GM12872 (cell line): ENCODE measurements around the gene COL6A6.

Source experiments
- TF ChIP-seq, protein P1 (sequence below): IDR thresholded peaks from 3 replicates; pipeline ENCODE4 v1.5.1; 2011; ENCODE audit warnings: low read depth, mild to moderate bottlenecking, low read length, moderate library complexity; ENCODE audit not compliant: insufficient read depth

The COL6A6 gene

DNA sequence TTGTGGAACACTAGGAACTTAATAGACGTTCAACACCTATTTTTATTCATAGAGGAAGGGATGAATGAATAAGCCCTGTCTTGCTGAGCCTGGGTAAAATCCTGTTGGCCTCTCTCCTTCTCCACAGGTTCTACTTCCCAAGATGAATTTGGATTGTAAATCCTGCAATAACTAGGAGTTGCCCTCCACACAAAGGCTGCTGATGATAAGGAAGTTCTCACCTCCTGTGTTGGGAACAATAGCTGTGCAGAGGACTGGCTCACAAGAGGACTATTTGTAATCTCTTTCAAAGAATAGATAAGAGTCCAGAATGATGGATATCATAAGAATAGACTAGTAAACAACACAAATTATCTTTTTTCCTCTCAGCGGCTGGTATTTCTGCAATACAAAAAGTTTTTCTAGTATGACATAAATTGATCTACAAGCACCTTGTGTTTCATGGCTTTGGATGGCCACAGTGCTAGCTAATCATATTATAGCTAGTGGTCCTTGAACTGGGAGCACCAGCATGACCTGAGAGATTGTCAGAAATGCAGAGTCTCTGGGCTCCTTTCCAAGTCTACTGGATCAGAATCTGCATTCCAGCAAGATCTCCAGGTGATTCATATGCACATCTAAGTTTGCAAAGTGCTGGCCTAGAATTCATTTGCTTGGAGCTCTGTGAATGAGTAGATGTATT, 28.1 kb upstream of the COL6A6 start:
- TF ChIP-seq, protein P1, sequence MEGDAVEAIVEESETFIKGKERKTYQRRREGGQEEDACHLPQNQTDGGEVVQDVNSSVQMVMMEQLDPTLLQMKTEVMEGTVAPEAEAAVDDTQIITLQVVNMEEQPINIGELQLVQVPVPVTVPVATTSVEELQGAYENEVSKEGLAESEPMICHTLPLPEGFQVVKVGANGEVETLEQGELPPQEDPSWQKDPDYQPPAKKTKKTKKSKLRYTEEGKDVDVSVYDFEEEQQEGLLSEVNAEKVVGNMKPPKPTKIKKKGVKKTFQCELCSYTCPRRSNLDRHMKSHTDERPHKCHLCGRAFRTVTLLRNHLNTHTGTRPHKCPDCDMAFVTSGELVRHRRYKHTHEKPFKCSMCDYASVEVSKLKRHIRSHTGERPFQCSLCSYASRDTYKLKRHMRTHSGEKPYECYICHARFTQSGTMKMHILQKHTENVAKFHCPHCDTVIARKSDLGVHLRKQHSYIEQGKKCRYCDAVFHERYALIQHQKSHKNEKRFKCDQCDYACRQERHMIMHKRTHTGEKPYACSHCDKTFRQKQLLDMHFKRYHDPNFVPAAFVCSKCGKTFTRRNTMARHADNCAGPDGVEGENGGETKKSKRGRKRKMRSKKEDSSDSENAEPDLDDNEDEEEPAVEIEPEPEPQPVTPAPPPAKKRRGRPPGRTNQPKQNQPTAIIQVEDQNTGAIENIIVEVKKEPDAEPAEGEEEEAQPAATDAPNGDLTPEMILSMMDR: no peak

DNA sequence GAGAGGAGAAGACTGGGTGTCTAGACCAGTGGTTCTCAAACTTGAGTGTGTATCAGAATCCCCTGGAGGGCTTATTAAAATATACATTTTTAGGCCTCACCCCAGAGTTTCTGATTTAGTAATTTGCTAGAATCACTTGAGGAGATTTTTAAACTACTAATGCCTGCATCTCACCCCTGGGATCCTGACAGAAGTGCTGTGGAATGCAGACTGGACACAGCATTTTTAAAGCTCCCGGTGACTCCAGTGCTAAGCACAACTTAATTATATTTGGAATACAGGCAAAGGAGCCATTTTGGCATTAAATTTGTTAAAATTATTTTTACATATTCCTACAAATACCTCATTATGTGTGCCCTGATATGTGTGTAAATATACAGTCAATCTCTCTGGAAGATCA, 26.7 kb upstream of the COL6A6 start:
- TF ChIP-seq, protein P1: no peak

DNA sequence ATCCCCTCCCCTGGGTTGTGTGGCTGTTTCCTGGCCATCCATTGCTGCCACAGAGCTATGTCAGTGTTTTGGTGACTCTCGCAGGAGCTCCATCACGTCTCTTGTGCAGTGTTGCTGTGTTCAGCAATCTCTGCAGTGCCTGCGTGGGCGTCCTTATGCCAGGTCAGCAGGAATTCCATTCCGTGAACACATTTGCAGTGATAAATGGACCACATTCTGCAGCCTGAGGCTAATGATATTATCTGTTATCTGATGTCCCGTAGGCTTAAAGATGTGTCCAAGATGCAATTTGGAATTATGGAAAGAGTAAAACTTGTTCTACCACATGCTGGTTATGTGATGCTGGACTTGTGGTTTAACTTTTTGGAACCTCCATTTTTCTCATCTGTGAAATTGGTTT, 25.5 kb upstream of the COL6A6 start:
- TF ChIP-seq, protein P1: no peak

DNA sequence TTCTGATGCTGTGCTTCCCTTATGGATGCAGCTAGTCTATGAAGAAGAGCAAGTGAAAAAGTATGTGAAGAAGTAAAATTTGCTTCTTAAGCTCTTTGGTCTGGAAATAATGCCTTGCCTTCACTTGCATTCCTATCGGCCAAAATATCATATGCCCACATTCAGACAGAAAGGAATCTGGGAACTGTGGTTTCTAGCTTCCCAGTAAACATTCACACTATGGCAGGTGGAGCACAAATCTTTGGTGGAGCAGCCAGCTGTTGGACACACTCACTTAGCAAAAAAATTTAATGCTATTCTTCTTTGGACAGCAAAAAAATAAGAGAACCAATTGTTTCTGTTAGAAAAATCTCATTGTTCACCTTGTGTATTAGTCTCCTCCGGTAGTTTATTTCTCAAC, 12.3 kb upstream of the COL6A6 start:
- TF ChIP-seq, protein P1: no peak

DNA sequence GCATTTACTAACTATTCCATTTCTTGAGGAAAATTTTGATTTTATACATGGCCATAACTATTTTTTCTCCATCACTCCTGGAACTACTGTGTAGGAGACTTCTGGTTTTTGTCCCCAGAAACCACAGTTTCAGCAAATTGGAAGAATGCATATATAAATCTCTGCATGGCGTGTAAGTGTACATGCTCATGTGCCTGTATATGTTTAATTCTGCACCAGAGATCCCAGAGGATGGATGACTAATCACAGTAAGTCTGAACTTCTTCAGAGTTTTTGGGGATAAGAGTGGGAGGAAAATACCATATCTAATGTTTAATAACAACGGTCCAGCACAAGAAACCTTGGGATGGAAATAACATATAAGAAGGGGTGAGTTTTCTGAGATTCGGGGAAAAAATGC, 10.9 kb upstream of the COL6A6 start:
- TF ChIP-seq, protein P1: no peak

DNA sequence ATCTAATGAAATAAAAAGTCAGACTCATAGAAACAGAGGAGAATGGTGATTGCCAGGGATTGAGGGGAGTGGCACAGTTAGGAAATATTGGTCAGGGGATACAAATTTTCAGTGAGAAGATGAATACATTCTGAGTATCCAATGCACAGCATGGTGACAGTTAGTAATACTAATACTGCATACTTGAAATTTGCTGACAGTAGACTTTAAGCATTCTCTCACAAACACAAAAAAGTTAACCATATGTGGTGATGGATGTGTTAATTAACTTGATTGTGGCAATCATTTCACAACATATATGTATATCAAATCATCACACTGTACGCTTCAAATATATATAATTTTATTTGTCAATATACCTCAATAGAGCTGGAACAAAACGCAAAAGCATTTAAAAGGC, 9.2 kb upstream of the COL6A6 start:
- TF ChIP-seq, protein P1: no peak

DNA sequence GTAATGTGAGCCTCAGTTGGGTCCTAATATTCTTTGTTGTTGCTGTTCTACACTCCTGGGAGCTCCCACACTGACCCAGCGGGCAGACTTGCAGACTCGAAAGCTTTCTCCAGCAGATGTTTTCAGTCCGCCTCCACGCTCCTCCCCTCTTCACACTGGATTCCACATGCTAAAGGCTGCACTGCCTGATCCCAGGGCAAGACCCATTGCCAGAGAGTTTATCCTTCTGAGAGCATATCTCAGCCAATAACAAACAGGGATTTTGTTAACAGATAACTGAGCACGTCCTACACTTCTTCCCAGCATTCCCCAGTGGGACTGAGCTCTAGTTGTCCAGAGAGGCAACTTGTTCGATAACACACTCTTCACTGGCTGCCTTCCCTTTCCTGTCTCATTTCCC, 8.0 kb upstream of the COL6A6 start:
- TF ChIP-seq, protein P1: no peak
